H9 (cell line): ENCODE measurements around the gene DMRT1. TPM values are rescaled to one million over a fixed set of nuclear protein-coding genes. Genes with fewer than 3 reads are reported as not detected.

Source experiments
- DNase-seq: peaks from one replicate; pipeline ENCODE4 v3.0.0-alpha.2; 2017
- H2AFZ ChIP-seq: one replicate; pipeline ENCODE4 v1.6.1; 2013; ENCODE audit warnings: mild to moderate bottlenecking, low read length, control low read depth, moderate library complexity
- H2AK5ac ChIP-seq: 2 replicates; pipeline ENCODE4 v1.6.1; 2013; ENCODE audit warnings: low read length, control low read depth, mixed read lengths; ENCODE audit not compliant: insufficient read length
- H2BK120ac ChIP-seq: one replicate; pipeline ENCODE4 v1.6.1; 2013; ENCODE audit warnings: low read depth, mild to moderate bottlenecking, low read length, control low read depth, inconsistent platforms; ENCODE audit not compliant: poor library complexity, severe bottlenecking
- H2BK12ac ChIP-seq: 2 replicates; pipeline ENCODE4 v1.6.1; 2013; ENCODE audit warnings: low read length, control low read depth, mixed read lengths, low read depth; ENCODE audit not compliant: insufficient read length
- H2BK15ac ChIP-seq: 2 replicates; pipeline ENCODE4 v1.6.1; 2013; ENCODE audit warnings: low read depth, low read length, control low read depth
- H2BK20ac ChIP-seq: one replicate; pipeline ENCODE4 v1.6.1; 2013; ENCODE audit warnings: low read depth, mild to moderate bottlenecking, low read length, control low read depth, inconsistent platforms; ENCODE audit not compliant: poor library complexity, severe bottlenecking
- H2BK5ac ChIP-seq: 2 replicates; pipeline ENCODE4 v1.6.1; 2013; ENCODE audit warnings: low read length, control low read depth, mixed read lengths; ENCODE audit not compliant: insufficient read length
- H3K14ac ChIP-seq: 2 replicates; pipeline ENCODE4 v1.6.1; 2013; ENCODE audit warnings: low read length, control low read depth; ENCODE audit not compliant: insufficient read depth
- H3K18ac ChIP-seq: 2 replicates; pipeline ENCODE4 v1.6.1; 2013; ENCODE audit warnings: low read depth, mild to moderate bottlenecking, mixed read lengths, low read length, control low read depth; ENCODE audit not compliant: insufficient read length
- H3K23ac ChIP-seq: 2 replicates; pipeline ENCODE4 v1.6.1; 2013; ENCODE audit warnings: low read length, control low read depth, mixed read lengths, low read depth; ENCODE audit not compliant: insufficient read length
- H3K23me2 ChIP-seq: 2 replicates; pipeline ENCODE4 v1.6.1; 2013; ENCODE audit warnings: low read depth, mild to moderate bottlenecking, mixed read lengths, low read length, control low read depth; ENCODE audit not compliant: insufficient read length, poor library complexity, severe bottlenecking
- H3K27ac ChIP-seq: 2 replicates; pipeline ENCODE4 v1.5.1; 2013; ENCODE audit warnings: low read length, control low read depth, mixed read lengths, low read depth; ENCODE audit not compliant: insufficient read length
- H3K27me3 ChIP-seq: 2 replicates; pipeline ENCODE4 v1.6.1; 2013; ENCODE audit warnings: low read length, control low read depth, inconsistent platforms; ENCODE audit not compliant: insufficient read depth
- H3K4ac ChIP-seq: 2 replicates; pipeline ENCODE4 v1.6.1; 2013; ENCODE audit warnings: low read depth, mild to moderate bottlenecking, control low read depth, inconsistent platforms, low read length, moderate library complexity
- H3K4me1 ChIP-seq: 2 replicates; pipeline ENCODE4 v1.6.1; 2013; ENCODE audit warnings: low read length, control low read depth, inconsistent platforms; ENCODE audit not compliant: insufficient read depth
- H3K4me2 ChIP-seq: 2 replicates; pipeline ENCODE4 v1.6.1; 2013; ENCODE audit warnings: low read length, control low read depth, mixed read lengths; ENCODE audit not compliant: insufficient read length, insufficient read depth
- H3K56ac ChIP-seq: 2 replicates; pipeline ENCODE4 v1.6.1; 2013; ENCODE audit warnings: low read depth, mild to moderate bottlenecking, mixed read lengths, low read length, control low read depth; ENCODE audit not compliant: insufficient read length
- H3K79me1 ChIP-seq: 2 replicates; pipeline ENCODE4 v1.6.1; 2013; ENCODE audit warnings: low read depth, mild to moderate bottlenecking, moderate library complexity, low read length, control low read depth, inconsistent platforms; ENCODE audit not compliant: insufficient read depth, poor library complexity, severe bottlenecking
- H3K79me2 ChIP-seq: 2 replicates; pipeline ENCODE4 v1.6.1; 2013; ENCODE audit warnings: low read length, control low read depth, inconsistent platforms; ENCODE audit not compliant: insufficient read depth
- H3K9ac ChIP-seq: 2 replicates; pipeline ENCODE4 v1.6.1; 2013; ENCODE audit warnings: low read length, control low read depth, mixed read lengths; ENCODE audit not compliant: insufficient read length; ENCODE audit errors: extremely low read depth
- H3K9me3 ChIP-seq: one replicate; pipeline ENCODE4 v1.6.1; 2013; ENCODE audit warnings: low read depth, low read length, inconsistent platforms; ENCODE audit not compliant: control insufficient read depth
- H3T11ph ChIP-seq: one replicate; pipeline ENCODE4 v1.6.1; 2013; ENCODE audit warnings: mild to moderate bottlenecking, low read length, control low read depth, inconsistent platforms
- H4K20me1 ChIP-seq: one replicate; pipeline ENCODE4 v1.6.1; 2013; ENCODE audit not compliant: control insufficient read depth, insufficient read length, insufficient read depth
- H4K5ac ChIP-seq: 2 replicates; pipeline ENCODE4 v1.6.1; 2013; ENCODE audit warnings: low read depth, mild to moderate bottlenecking, mixed read lengths, low read length, control low read depth; ENCODE audit not compliant: insufficient read length
- H4K8ac ChIP-seq: replicated peaks from 2 replicates; pipeline ENCODE4 v1.6.1; 2013; ENCODE audit warnings: low read length, control low read depth, mixed read lengths, low read depth; ENCODE audit not compliant: insufficient read length
- H4K91ac ChIP-seq: 2 replicates; pipeline ENCODE4 v1.6.1; 2013; ENCODE audit warnings: low read depth, mild to moderate bottlenecking, moderate library complexity, mixed read lengths, low read length, control low read depth; ENCODE audit not compliant: insufficient read length
- H3K27ac Mint-ChIP-seq, 3 experiments: 2 replicates in 2 of 3; 3 replicates in 1 of 3; pipeline ENCODE4 v1.8.0; 2020 to 2021; ENCODE audit warnings: mixed read lengths in 3 of 3, mild to moderate bottlenecking in 1 of 3, moderate library complexity in 1 of 3
- H3K27me3 Mint-ChIP-seq: 2 replicates; pipeline ENCODE4 v1.8.0; 2021; ENCODE audit warnings: low read depth, mild to moderate bottlenecking, moderate library complexity, mixed read lengths
- H3K36me3 Mint-ChIP-seq, 3 experiments: 2 replicates in 2 of 3; 3 replicates in 1 of 3; pipeline ENCODE4 v1.8.0; 2020 to 2021; ENCODE audit warnings: low read depth in 3 of 3, mixed read lengths in 3 of 3; ENCODE audit not compliant: insufficient read depth in 1 of 3
- H3K4me1 Mint-ChIP-seq, 2 experiments: 2 replicates each; pipeline ENCODE4 v1.8.0; 2020; ENCODE audit warnings: mixed read lengths in 2 of 2
- H3K4me3 Mint-ChIP-seq, 2 experiments: 2 replicates in 1 of 2; 3 replicates in 1 of 2; pipeline ENCODE4 v1.8.0; 2020 to 2021; ENCODE audit warnings: mild to moderate bottlenecking in 2 of 2, mixed read lengths in 2 of 2, moderate library complexity in 1 of 2
- H3K9me3 Mint-ChIP-seq, 2 experiments: 2 replicates in 1 of 2; 3 replicates in 1 of 2; pipeline ENCODE4 v1.8.0; 2020; ENCODE audit warnings: mild to moderate bottlenecking in 2 of 2, mixed read lengths in 2 of 2, moderate library complexity in 1 of 2
- CTCF ChIP-seq: fragments of 200-600 bp; sonication (generic); conservative IDR thresholded peaks from 3 replicates; pipeline ENCODE4 v1.8.0; 2021; ENCODE audit warnings: antibody characterized with exemption, mild to moderate bottlenecking
- WGBS: extraction: QIAGEN DNeasy Blood & Tissue Kit; methylation state at CpG from one replicate; pipeline ENCODE4 v1.1.7; 2013; ENCODE audit warnings: missing lambda C conversion rate, low lambda C conversion rate, mixed read lengths; ENCODE audit not compliant: insufficient read length; ENCODE audit errors: extremely low coverage; 5-methylcytosine and 5-hydroxymethylcytosine counted together
- total RNA-seq: library from RNA; stranded (reverse); gene quantifications from 2 replicates; pipeline ENCODE4 v1.2.1, GENCODE V29; 2021

The DMRT1 gene
- total RNA-seq, 1 experiment from 2014 or later, result not detected

- Histone ChIP-seq H4K5ac (no peak overlapping the region), H3K4me2 (no peak overlapping the region), H3T11ph (no peak overlapping the region), H3K4ac (no peak overlapping the region), H3K27me3 (peaks cover 55% of the 10 kb centered on the region), H2BK20ac (no peak overlapping the region), H3K4me1 (no peaks in the 10 kb centered on the region), H4K8ac (no peak overlapping the region), H3K23ac (no peak overlapping the region), H3K56ac (no peak overlapping the region), H3K23me2 (peaks cover 4% of the 10 kb centered on the region), H2AFZ (no peak overlapping the region), H4K91ac (no peak overlapping the region), H2BK15ac (no peak overlapping the region), H2BK5ac (no peak overlapping the region), H2BK12ac (no peak overlapping the region), H3K18ac (no peak overlapping the region), H3K27ac (no peak overlapping the region), H2AK5ac (no peak overlapping the region), H3K9me3 (no peaks in the 10 kb centered on the region), H3K9ac (no peak overlapping the region), H3K14ac (no peak overlapping the region), H3K79me1 (no peaks in the 10 kb centered on the region), H4K20me1 (peaks cover 3% of the 10 kb centered on the region), H2BK120ac (no peak overlapping the region), H3K79me2 (no peaks in the 10 kb centered on the region)
- whole genome bisulfite sequencing, result no CpG with 5 or more reads among the region's 16 CpGs
- H3K4me3 Mint-ChIP-seq, result no peak overlapping the region
- peak; percentile 78 for DNase-seq
- peaks cover 9 to 15% of the 10 kb centered on the region in 2 experiments for H3K4me1 Mint-ChIP-seq
- no peaks in the 10 kb centered on the region for H3K36me3 Mint-ChIP-seq
- no peak overlapping the region for H3K27ac Mint-ChIP-seq
- peaks cover 95% of the 10 kb centered on the region for H3K27me3 Mint-ChIP-seq
- peak; percentile 58; the same call in 2 of the 3 replicates for TF ChIP-seq CTCF
- no peaks in the 10 kb centered on the region; a peak in 3 of 5 replicates for H3K9me3 Mint-ChIP-seq
These were observed 140.0 kb downstream of the DMRT1 start for GRCh38 chr9:981491-981898.
